B cell (primary cell): ENCODE data around the gene CLSTN2. TPM values are rescaled to one million over a fixed set of nuclear protein-coding genes. Genes with fewer than 3 reads are reported as not detected.

Experiments
- ATAC-seq: fragments of 200-7000 bp; cut with Tn5 transposase; one replicate; pipeline ENCODE4 v1.10.0; 2021; ENCODE audit warnings: low read depth, mild to moderate bottlenecking, moderate number of reproducible peaks, moderate library complexity
- CTCF ChIA-PET: fragments of 350-600 bp; sonication (Branson Sonifier 250); formaldehyde crosslinking; loops from one replicate; lab custom pipeline; 2021; ENCODE audit warnings: antibody characterized with exemption, inconsistent platforms; lab: Charles Lee
- POLR2A ChIA-PET: fragments of 350-600 bp; sonication (Branson Sonifier 250); formaldehyde crosslinking; loops from one replicate; lab custom pipeline; 2021; ENCODE audit warnings: antibody characterized with exemption; lab: Charles Lee
- DNase-seq: peaks from one replicate; pipeline ENCODE4 v3.0.0; 2013
- H2AFZ ChIP-seq: 2 replicates; pipeline ENCODE4 v1.6.1; 2012; ENCODE audit warnings: mild to moderate bottlenecking, low read depth, low read length; ENCODE audit not compliant: insufficient read depth, poor library complexity, severe bottlenecking
- H3K27ac ChIP-seq, 2 donors: 1 replicate in 1 of 2; 2 replicates in 1 of 2; pipeline ENCODE4 v1.5.1; 2012 to 2013; ENCODE audit warnings: low read length in 2 of 2, mild to moderate bottlenecking in 2 of 2, moderate library complexity in 1 of 2
- H3K27me3 ChIP-seq, 4 experiments: fragments of 200-600 bp in 1 of 4; sonication (generic) in 1 of 4; replicated peaks in 1 of 4; 1 replicate in 2 of 4; 2 replicates in 2 of 4; pipeline versions ENCODE4 v1.6.1 to v1.7.0; 2013 to 2016; ENCODE audit warnings: low read length in 3 of 4, mild to moderate bottlenecking in 2 of 4, mixed read lengths in 1 of 4, moderate library complexity in 1 of 4; ENCODE audit not compliant: insufficient read depth in 4 of 4, control insufficient read depth in 3 of 4; ENCODE audit errors: control extremely low read depth in 1 of 4
- H3K36me3 ChIP-seq, 2 experiments: replicated peaks in 1 of 2; 1 replicate in 1 of 2; 2 replicates in 1 of 2; pipeline versions ENCODE4 v1.6.1 to v1.7.1; 2013; ENCODE audit warnings: low read length in 1 of 2; ENCODE audit not compliant: insufficient read depth in 2 of 2, control insufficient read depth in 1 of 2; ENCODE audit errors: control extremely low read depth in 1 of 2, extremely low read depth in 1 of 2
- H3K4me1 ChIP-seq, 2 donors: fragments of 200-600 bp in 1 of 2; sonication (generic) in 1 of 2; 1 replicate in 1 of 2; 2 replicates in 1 of 2; pipeline versions ENCODE4 v1.5.1 to v1.6.1; 2013 to 2017; ENCODE audit warnings: low read length in 2 of 2; ENCODE audit not compliant: control insufficient read depth in 2 of 2, insufficient read depth in 2 of 2
- H3K4me2 ChIP-seq: replicated peaks from 2 replicates; pipeline ENCODE3; 2012; ENCODE audit warnings: mild to moderate bottlenecking, low read depth, low read length; ENCODE audit not compliant: poor library complexity, severe bottlenecking
- H3K4me3 ChIP-seq, 5 experiments: fragments of 200-600 bp in 1 of 5; sonication (generic) in 1 of 5; 1 replicate in 3 of 5; 2 replicates in 2 of 5; pipeline versions ENCODE4 v1.5.1 to v1.7.0; 2011 to 2016; ENCODE audit warnings: low read length in 4 of 5, mild to moderate bottlenecking in 4 of 5, low read depth in 2 of 5, control low read depth in 1 of 5, moderate library complexity in 1 of 5; ENCODE audit not compliant: insufficient read depth in 1 of 5; ENCODE audit errors: control extremely low read depth in 1 of 5, extremely low read depth in 1 of 5
- H3K79me2 ChIP-seq: fragments of 200-600 bp; sonication (generic); one replicate; pipeline ENCODE4 v1.6.0; 2016; ENCODE audit warnings: low read length; ENCODE audit not compliant: control insufficient read depth, insufficient read depth
- H3K9ac ChIP-seq: fragments of 200-600 bp; sonication (generic); 2 replicates; pipeline ENCODE4 v1.6.1; 2017; ENCODE audit warnings: mild to moderate bottlenecking, low read length, moderate library complexity
- H3K9me3 ChIP-seq, 3 donors: one replicate each; pipeline versions ENCODE4 v1.6.1 to v1.7.1; 2013; ENCODE audit warnings: low read length in 2 of 3; ENCODE audit not compliant: control insufficient read depth in 2 of 3, insufficient read depth in 1 of 3; ENCODE audit errors: control extremely low read depth in 1 of 3
- H4K20me1 ChIP-seq: 2 replicates; pipeline ENCODE4 v1.6.0; 2012; ENCODE audit warnings: mild to moderate bottlenecking, low read length; ENCODE audit not compliant: insufficient read depth, control insufficient read depth, poor library complexity, severe bottlenecking
- H3K27ac Mint-ChIP-seq: one replicate; pipeline ENCODE4 v1.8.0; 2021; ENCODE audit warnings: mixed read lengths
- H3K27me3 Mint-ChIP-seq: one replicate; pipeline ENCODE4 v1.8.0; 2021; ENCODE audit warnings: mixed read lengths
- H3K4me1 Mint-ChIP-seq: one replicate; pipeline ENCODE4 v1.8.0; 2021; ENCODE audit warnings: mixed read lengths
- H3K4me3 Mint-ChIP-seq: one replicate; pipeline ENCODE4 v1.8.0; 2021; ENCODE audit warnings: mixed read lengths
- H3K9me3 Mint-ChIP-seq: one replicate; pipeline ENCODE4 v1.8.0; 2022; ENCODE audit warnings: mixed read lengths; ENCODE audit not compliant: insufficient read depth
- EZH2 ChIP-seq: IDR thresholded peaks from 2 replicates; pipeline ENCODE4 v1.6.1; 2012; ENCODE audit warnings: borderline replicate concordance, low read depth, mild to moderate bottlenecking, moderate library complexity, low read length; ENCODE audit not compliant: insufficient read depth, poor library complexity, severe bottlenecking
- WGBS: methylation state at CpG from one replicate; pipeline ENCODE4 v1.1.5; 2013; ENCODE audit warnings: missing lambda C conversion rate; ENCODE audit not compliant: insufficient coverage; 5-methylcytosine and 5-hydroxymethylcytosine counted together
- intact Hi-C: fragments of 100-400 bp; cut with micrococcal nuclease; formaldehyde crosslinking; loops from one replicate; pipeline ENCODE4 v1.10.0; 2022
- polyA plus RNA-seq: library from polyadenylated mRNA; depleted of rRNA; stranded (reverse); fragments of >200 nt; gene quantifications from 2 replicates; pipeline ENCODE4 v1.2.3, GENCODE V29; 2012
- total RNA-seq, 2 donors: library from RNA; stranded (reverse); fragments of 120-200 nt in 1 of 2; gene quantifications; 1 replicate in 1 of 2; 2 replicates in 1 of 2; pipeline versions ENCODE4 v1.2.3 to v1.2.4, GENCODE V29; 2013 to 2022
- TF ChIP-seq, protein P1 (sequence below): fragments of 200-600 bp; IDR thresholded peaks from one replicate; pipeline ENCODE4 v1.8.0; 2022; ENCODE audit warnings: antibody characterized with exemption, mild to moderate bottlenecking

CLSTN2 gene
- total and polyA plus RNA-seq, 2 donors (not counting 1 experiment from before 2014, with no cell fraction given): not detected

GRCh38 chr3:140114789-140115080 lies 179.8 kb downstream of the CLSTN2 start:
- CTCF ChIA-PET: no interaction called here
- no peaks in the 10 kb centered on the region for H4K20me1 ChIP-seq
- H3K9me3 ChIP-seq: no peaks in the 10 kb centered on the region
- no CpG with 5 or more reads among the region's 2 CpGs for WGBS
- POLR2A ChIA-PET: no interaction called here
- no peaks in the 10 kb centered on the region for H3K79me2 ChIP-seq
- no peak overlapping the region for H3K4me3 ChIP-seq
- no peak overlapping the region for H3K27ac ChIP-seq
- Mint-ChIP-seq H3K27me3 (peaks cover 12% of the 10 kb centered on the region), H3K27ac (no peak overlapping the region), H3K4me3 (no peak overlapping the region), H3K4me1 (no peaks in the 10 kb centered on the region), H3K9me3 (no peaks in the 10 kb centered on the region)
- TF ChIP-seq, protein P1, sequence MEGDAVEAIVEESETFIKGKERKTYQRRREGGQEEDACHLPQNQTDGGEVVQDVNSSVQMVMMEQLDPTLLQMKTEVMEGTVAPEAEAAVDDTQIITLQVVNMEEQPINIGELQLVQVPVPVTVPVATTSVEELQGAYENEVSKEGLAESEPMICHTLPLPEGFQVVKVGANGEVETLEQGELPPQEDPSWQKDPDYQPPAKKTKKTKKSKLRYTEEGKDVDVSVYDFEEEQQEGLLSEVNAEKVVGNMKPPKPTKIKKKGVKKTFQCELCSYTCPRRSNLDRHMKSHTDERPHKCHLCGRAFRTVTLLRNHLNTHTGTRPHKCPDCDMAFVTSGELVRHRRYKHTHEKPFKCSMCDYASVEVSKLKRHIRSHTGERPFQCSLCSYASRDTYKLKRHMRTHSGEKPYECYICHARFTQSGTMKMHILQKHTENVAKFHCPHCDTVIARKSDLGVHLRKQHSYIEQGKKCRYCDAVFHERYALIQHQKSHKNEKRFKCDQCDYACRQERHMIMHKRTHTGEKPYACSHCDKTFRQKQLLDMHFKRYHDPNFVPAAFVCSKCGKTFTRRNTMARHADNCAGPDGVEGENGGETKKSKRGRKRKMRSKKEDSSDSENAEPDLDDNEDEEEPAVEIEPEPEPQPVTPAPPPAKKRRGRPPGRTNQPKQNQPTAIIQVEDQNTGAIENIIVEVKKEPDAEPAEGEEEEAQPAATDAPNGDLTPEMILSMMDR: no peak
- TF ChIP-seq EZH2: no peak
- intact Hi-C loops: no loop called here
- no peak overlapping the region for H3K4me2 ChIP-seq
- no peak overlapping the region for H2AFZ ChIP-seq
- H3K27me3 ChIP-seq: peaks cover 0 to 3% (median 0%) of the 10 kb centered on the region in 4 experiments
- DNase-seq (no peak), ATAC-seq (no peak)
- no peak overlapping the region for H3K9ac ChIP-seq
- no peaks in the 10 kb centered on the region for H3K4me1 ChIP-seq
- no peaks in the 10 kb centered on the region for H3K36me3 ChIP-seq

- no peak overlapping the region for H3K27ac ChIP-seq
- CTCF ChIA-PET: no interaction called here
- H3K9ac ChIP-seq: no peak overlapping the region
- no peaks in the 10 kb centered on the region for H3K79me2 ChIP-seq
- POLR2A ChIA-PET: no interaction called here
- Mint-ChIP-seq H3K27ac (no peak overlapping the region), H3K4me1 (no peaks in the 10 kb centered on the region), H3K4me3 (no peak overlapping the region), H3K27me3 (peaks cover 8% of the 10 kb centered on the region), H3K9me3 (no peaks in the 10 kb centered on the region)
- TF ChIP-seq, protein P1: no peak
- no peak for TF ChIP-seq EZH2
- H3K4me3 ChIP-seq: no peak overlapping the region
- H4K20me1 ChIP-seq: no peaks in the 10 kb centered on the region
- 95% methylated on average over 3 of the region's 4 CpGs for WGBS
- no peaks in the 10 kb centered on the region for H3K9me3 ChIP-seq
- DNase-seq (no peak), ATAC-seq (no peak)
- H3K4me2 ChIP-seq: no peak overlapping the region
- no peaks in the 10 kb centered on the region for H3K36me3 ChIP-seq
- intact Hi-C loops: no loop called here
- H3K4me1 ChIP-seq: no peaks in the 10 kb centered on the region
- H3K27me3 ChIP-seq: peaks cover 0 to 3% (median 0%) of the 10 kb centered on the region in 4 experiments
- no peak overlapping the region for H2AFZ ChIP-seq
Measured at GRCh38 chr3:140117096-140117526, 182.1 kb downstream of the CLSTN2 start.
